Measurements from ENCODE around the gene LHX8.

DNA sequence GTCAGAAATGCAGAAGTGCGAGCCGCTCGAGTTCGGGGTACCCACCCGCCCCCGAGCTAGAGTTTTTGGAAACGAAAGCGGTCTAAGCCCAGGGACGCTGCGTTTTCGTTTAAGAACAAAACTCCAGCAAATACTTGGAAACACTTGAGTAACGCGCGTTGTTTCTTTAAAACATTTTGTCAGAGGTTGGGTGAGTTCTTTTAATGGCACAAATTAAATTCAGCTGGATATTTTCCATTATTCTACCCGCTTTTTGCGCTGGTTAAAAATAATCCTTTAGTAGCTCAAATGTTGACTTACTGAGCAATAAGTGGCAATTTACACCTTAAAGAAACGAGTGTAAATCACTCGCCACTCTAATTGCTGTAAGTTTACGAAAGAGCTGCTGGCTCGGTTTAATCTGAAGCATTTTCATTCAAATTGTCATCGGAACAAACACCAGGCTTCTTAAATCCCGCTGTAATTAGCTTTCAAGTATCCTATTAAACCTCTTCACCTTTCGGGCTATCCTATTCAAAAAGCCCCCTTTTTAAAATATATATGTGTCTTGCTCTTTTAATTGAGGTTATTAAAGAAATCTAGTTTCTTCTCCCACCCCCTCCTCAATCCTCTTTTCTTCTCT is 1.5 kb downstream of the LHX8 start:
- TF ChIP-seq, protein P1, sequence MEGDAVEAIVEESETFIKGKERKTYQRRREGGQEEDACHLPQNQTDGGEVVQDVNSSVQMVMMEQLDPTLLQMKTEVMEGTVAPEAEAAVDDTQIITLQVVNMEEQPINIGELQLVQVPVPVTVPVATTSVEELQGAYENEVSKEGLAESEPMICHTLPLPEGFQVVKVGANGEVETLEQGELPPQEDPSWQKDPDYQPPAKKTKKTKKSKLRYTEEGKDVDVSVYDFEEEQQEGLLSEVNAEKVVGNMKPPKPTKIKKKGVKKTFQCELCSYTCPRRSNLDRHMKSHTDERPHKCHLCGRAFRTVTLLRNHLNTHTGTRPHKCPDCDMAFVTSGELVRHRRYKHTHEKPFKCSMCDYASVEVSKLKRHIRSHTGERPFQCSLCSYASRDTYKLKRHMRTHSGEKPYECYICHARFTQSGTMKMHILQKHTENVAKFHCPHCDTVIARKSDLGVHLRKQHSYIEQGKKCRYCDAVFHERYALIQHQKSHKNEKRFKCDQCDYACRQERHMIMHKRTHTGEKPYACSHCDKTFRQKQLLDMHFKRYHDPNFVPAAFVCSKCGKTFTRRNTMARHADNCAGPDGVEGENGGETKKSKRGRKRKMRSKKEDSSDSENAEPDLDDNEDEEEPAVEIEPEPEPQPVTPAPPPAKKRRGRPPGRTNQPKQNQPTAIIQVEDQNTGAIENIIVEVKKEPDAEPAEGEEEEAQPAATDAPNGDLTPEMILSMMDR (IDR thresholded peaks at IDR 0.05; ENCODE audit: low read depth, low read length): no peak
- no peak for TF ChIP-seq EZH2phosphoT487 (IDR thresholded peaks at IDR 0.05; ENCODE audit: low read depth)
